Urinary bladder (tissue), 4 donors: ENCODE measurements around the gene DNAH1. TPM values are rescaled to one million over a fixed set of nuclear protein-coding genes. Genes with fewer than 3 reads are reported as not detected.

ENCODE experiments used
- DNase-seq: peaks from one replicate; pipeline ENCODE4 v3.0.0-alpha.2; 2015; ENCODE audit errors: extremely low spot score
- H3K27ac ChIP-seq: one replicate; pipeline ENCODE4 v1.5.1; 2013; ENCODE audit warnings: low read depth, mild to moderate bottlenecking, moderate library complexity
- H3K36me3 ChIP-seq: one replicate; pipeline ENCODE4 v1.6.1; 2013; ENCODE audit warnings: mild to moderate bottlenecking, moderate library complexity; ENCODE audit not compliant: insufficient read depth
- H3K4me1 ChIP-seq: one replicate; pipeline ENCODE4 v1.6.1; 2013; ENCODE audit warnings: mild to moderate bottlenecking, moderate library complexity; ENCODE audit not compliant: insufficient read depth
- H3K4me3 ChIP-seq: one replicate; pipeline ENCODE4 v1.5.1; 2013; ENCODE audit warnings: low read depth, low read length
- WGBS: extraction: QIAGEN DNeasy Blood & Tissue Kit; methylation state at CpG from one replicate; pipeline ENCODE4 v1.1.7; 2013; 5-methylcytosine and 5-hydroxymethylcytosine counted together
- polyA plus RNA-seq: library from polyadenylated mRNA; stranded (reverse); fragments of 200-250 nt; gene quantifications from one replicate; pipeline ENCODE4 v1.2.3, GENCODE V29; 2013
- total RNA-seq: library from RNA; depleted of rRNA; stranded (reverse); fragments of >200 nt; gene quantifications from one replicate; pipeline ENCODE4 v1.2.3, GENCODE V29; 2014
- donor health status: healthy with polysubstance abuse.
- donor health status: healthy.

Gene DNAH1
- total and polyA plus RNA-seq, 2 donors: 2.2 to 3.5 TPM

GRCh38 chr3:52393959-52394670 is 78.0 kb downstream of the DNAH1 start:
- Histone ChIP-seq H3K36me3 (no peaks in the 10 kb centered on the region), H3K27ac (no peak overlapping the region), H3K4me3 (no peak overlapping the region), H3K4me1 (no peaks in the 10 kb centered on the region)
- WGBS: 92% methylated on average over 18 of the region's 18 CpGs
- DNase-seq: no peak

DNA sequence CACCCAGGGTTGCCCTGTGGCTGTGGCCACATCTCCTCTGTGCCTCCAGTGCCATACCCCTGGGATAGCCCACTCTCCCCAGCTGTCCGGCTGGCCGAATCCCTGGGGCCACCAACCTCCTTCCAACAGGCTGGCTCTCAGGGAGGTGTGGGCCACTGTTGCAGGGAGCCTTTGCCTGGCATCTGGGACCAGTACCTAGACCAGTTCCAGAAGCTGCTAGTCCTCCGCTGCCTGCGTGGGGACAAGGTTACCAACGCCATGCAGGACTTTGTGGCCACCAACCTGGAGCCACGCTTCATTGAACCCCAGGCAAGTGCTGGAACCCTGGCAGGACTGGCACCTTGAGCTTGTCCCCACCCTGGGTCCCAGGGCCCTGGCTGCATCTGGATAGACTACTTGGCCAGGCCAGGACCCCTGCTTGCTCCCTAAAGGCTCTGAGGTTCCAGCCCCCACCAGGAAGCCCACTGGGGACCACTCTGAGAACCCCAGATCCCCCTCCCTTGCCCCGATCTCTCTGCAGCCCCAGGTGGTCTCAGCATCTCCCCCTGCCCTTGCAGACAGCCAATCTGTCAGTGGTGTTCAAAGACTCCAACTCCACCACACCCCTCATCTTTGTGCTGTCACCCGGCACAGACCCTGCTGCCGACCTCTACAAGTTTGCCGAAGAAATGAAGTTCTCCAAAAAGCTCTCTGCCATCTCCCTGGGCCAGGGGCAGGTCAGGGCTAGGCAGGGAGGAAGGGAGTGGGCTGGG is 78.8 kb downstream of the DNAH1 start:
- WGBS: 90% methylated on average over 10 of the region's 10 CpGs
- DNase-seq: no peak
- H3K36me3 ChIP-seq: no peaks in the 10 kb centered on the region

GRCh38 chr3:52395503-52395865 is 79.4 kb downstream of the DNAH1 start:
- no peaks in the 10 kb centered on the region for H3K36me3 ChIP-seq
- DNase-seq: no peak
- H3K27ac ChIP-seq: no peak overlapping the region
- H3K4me1 ChIP-seq: no peaks in the 10 kb centered on the region
- no peak overlapping the region for H3K4me3 ChIP-seq
- WGBS: 87% methylated on average over 8 of the region's 8 CpGs

More for the DNA sequence above, 78.8 kb downstream of the DNAH1 start:
- Histone ChIP-seq H3K4me3 (no peak overlapping the region), H3K4me1 (no peaks in the 10 kb centered on the region), H3K27ac (no peak overlapping the region)

GRCh38 chr3:52396011-52396906 is 80.1 kb downstream of the DNAH1 start:
- no peak for DNase-seq
- 89% methylated on average over 25 of the region's 25 CpGs for WGBS
- no peaks in the 10 kb centered on the region for H3K36me3 ChIP-seq

GRCh38 chr3:52396907-52397591 is 80.9 kb downstream of the DNAH1 start:
- Histone ChIP-seq H3K4me3 (no peak overlapping the region), H3K36me3 (no peaks in the 10 kb centered on the region), H3K27ac (no peak overlapping the region), H3K4me1 (no peaks in the 10 kb centered on the region)
- WGBS: 87% methylated on average over 10 of the region's 10 CpGs
- no peak for DNase-seq

More at GRCh38 chr3:52396011-52396906, 80.1 kb downstream of the DNAH1 start:
- Histone ChIP-seq H3K27ac (no peak overlapping the region), H3K4me3 (no peak overlapping the region), H3K4me1 (no peaks in the 10 kb centered on the region)

- Histone ChIP-seq H3K27ac (no peak overlapping the region), H3K4me3 (no peak overlapping the region), H3K36me3 (peaks cover under 1% of the 10 kb centered on the region), H3K4me1 (no peaks in the 10 kb centered on the region)
- 86% methylated on average over 13 of the region's 13 CpGs for WGBS
- DNase-seq: no peak
Observed at GRCh38 chr3:52397676-52398399, 81.7 kb downstream of the DNAH1 start.

DNA sequence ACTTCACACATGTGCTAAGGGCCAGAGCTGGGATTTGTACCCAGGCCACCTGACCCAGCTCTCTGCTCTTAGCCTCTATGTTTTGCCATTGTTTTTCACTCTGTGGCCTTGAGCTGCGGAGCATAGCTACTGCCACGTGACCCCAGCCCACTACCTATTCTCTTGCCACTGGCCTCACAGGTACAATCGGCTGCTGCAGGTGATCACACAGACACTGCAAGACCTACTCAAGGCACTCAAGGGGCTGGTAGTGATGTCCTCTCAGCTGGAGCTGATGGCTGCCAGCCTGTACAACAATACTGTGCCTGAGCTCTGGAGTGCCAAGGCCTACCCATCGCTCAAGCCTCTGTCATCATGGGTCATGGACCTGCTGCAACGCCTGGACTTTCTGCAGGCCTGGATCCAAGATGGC is 82.6 kb downstream of the DNAH1 start:
- no peaks in the 10 kb centered on the region for H3K4me1 ChIP-seq
- H3K4me3 ChIP-seq: no peak overlapping the region
- no peak for DNase-seq
- no peak overlapping the region for H3K27ac ChIP-seq
- 92% methylated on average over 5 of the region's 5 CpGs for WGBS
- H3K36me3 ChIP-seq: peaks cover 5% of the 10 kb centered on the region

DNA sequence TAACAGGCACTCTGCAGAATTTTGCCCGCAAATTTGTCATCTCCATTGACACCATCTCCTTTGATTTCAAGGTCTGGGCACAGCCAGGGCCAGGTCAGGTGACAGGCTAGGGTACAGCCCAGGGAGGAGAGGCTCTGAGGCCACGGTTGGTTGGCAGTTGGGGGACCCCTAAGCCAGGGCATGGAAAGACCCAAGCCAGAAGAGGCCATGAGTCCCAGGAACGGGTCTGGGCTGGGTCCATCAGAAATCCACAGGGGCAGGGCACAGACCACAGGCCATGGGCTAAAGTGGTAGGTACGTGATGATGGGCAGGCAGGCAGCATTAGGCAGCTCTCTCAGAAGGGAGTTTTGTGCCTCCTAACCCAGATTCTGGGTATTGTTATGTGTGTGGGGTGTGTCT is 83.0 kb downstream of the DNAH1 start:
- DNase-seq: no peak
- Histone ChIP-seq H3K4me3 (no peak overlapping the region), H3K27ac (no peak overlapping the region), H3K36me3 (peaks cover 5% of the 10 kb centered on the region), H3K4me1 (no peaks in the 10 kb centered on the region)
- 88% methylated on average over 4 of the region's 4 CpGs for WGBS

- 82% methylated on average over 6 of the region's 6 CpGs for WGBS
- peaks cover 5% of the 10 kb centered on the region for H3K36me3 ChIP-seq
- H3K4me3 ChIP-seq: no peak overlapping the region
- H3K27ac ChIP-seq: no peak overlapping the region
- H3K4me1 ChIP-seq: no peaks in the 10 kb centered on the region
- no peak for DNase-seq
Observed at GRCh38 chr3:52399593-52399992, 83.5 kb downstream of the DNAH1 start.

DNA sequence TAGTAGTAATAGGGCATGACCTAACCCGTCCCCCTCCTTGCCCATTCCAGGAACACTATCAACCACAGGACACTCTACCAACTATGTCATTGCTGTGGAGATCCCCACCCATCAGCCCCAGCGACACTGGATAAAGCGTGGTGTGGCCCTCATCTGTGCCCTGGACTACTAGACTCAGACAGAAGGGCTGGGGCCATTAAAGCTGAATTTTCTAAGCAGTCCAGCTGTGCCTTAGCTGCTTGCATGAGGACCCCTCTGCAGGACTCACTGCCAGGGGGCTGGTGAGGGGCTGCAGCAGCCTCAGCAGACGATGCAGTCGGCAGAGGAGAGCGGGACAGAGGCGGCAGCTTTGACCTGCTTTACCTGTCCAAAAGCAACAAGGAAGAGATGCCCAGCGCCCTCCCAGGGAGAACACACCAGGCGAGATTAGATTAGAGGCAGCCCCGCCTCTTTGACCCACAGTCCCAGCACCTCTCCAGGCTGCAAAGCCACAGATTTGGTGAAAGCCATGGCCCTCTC is 84.2 kb downstream of the DNAH1 start:
- Histone ChIP-seq H3K4me1 (no peaks in the 10 kb centered on the region), H3K36me3 (peaks cover 5% of the 10 kb centered on the region), H3K27ac (no peak overlapping the region), H3K4me3 (no peak overlapping the region)
- DNase-seq: no peak
- 82% methylated on average over 10 of the region's 10 CpGs for WGBS

- Histone ChIP-seq H3K27ac (no peak overlapping the region), H3K4me3 (no peak overlapping the region), H3K36me3 (peaks cover 5% of the 10 kb centered on the region), H3K4me1 (no peaks in the 10 kb centered on the region)
- WGBS: 77% methylated on average over 1 of the region's 1 CpG
- no peak for DNase-seq
Observed at GRCh38 chr3:52401021-52401420, 84.9 kb downstream of the DNAH1 start.

GRCh38 chr3:52401551-52401950 is 85.4 kb downstream of the DNAH1 start:
- 98% methylated on average over 1 of the region's 1 CpG for WGBS

More at GRCh38 chr3:52401551-52401950, 85.4 kb downstream of the DNAH1 start:
- Histone ChIP-seq H3K4me3 (no peak overlapping the region), H3K36me3 (peaks cover 5% of the 10 kb centered on the region), H3K27ac (no peak overlapping the region), H3K4me1 (no peaks in the 10 kb centered on the region)
- DNase-seq: no peak
